Esophagus squamous epithelium (tissue), 5 donors: ENCODE data around the gene DNAH11. TPM values are rescaled to one million over a fixed set of nuclear protein-coding genes. Genes with fewer than 3 reads are reported as not detected.

Experiments
- DNase-seq: peaks from one replicate; lab custom pipeline; 2025; lab: John Stamatoyannopoulos, UW
- H3K27ac ChIP-seq, 4 donors: fragments of 200-600 bp; sonication (generic); one replicate each; pipeline ENCODE4 v1.5.1; 2016 to 2019; ENCODE audit warnings: mild to moderate bottlenecking in 1 of 4
- H3K27me3 ChIP-seq, 4 donors: fragments of 200-600 bp; sonication (generic); 1 replicate in 3 of 4; 2 replicates in 1 of 4; pipeline versions ENCODE4 v1.5.1 to v1.6.0; 2017 to 2021; ENCODE audit warnings: antibody characterized with exemption in 1 of 4
- H3K36me3 ChIP-seq, 3 donors: fragments of 200-600 bp; sonication (generic); one replicate each; pipeline ENCODE4 v1.5.1; 2016 to 2019
- H3K4me1 ChIP-seq, 3 donors: fragments of 200-600 bp; sonication (generic); one replicate each; pipeline ENCODE4 v1.5.1; 2017 to 2019
- H3K4me3 ChIP-seq, 4 donors: fragments of 200-600 bp; sonication (generic); 1 replicate in 3 of 4; 2 replicates in 1 of 4; pipeline ENCODE4 v1.5.1; 2016 to 2019; ENCODE audit warnings: mild to moderate bottlenecking in 2 of 4, moderate library complexity in 1 of 4
- H3K9me3 ChIP-seq, 3 donors: fragments of 200-600 bp; sonication (generic); one replicate each; pipeline ENCODE4 v1.5.1; 2016 to 2019
- POLR2A ChIP-seq, 4 donors: fragments of 450-650 bp; IDR thresholded peaks; one replicate each; pipeline ENCODE4 v1.6.1; 2017; ENCODE audit warnings: antibody characterized with exemption in 4 of 4, mild to moderate bottlenecking in 4 of 4, moderate library complexity in 3 of 4
- WGBS, 2 donors: methylation state at CpG; one replicate each; pipeline ENCODE4 v1.1.5; 2018; 5-methylcytosine and 5-hydroxymethylcytosine counted together
- intact Hi-C: fragments of 100-400 bp; cut with DNase I; formaldehyde crosslinking; loops from one replicate; pipeline ENCODE4 v1.15.0; 2022
- total RNA-seq, 4 donors: library from RNA; depleted of rRNA; stranded (reverse); fragments of >200 nt; gene quantifications; one replicate each; pipeline ENCODE4 v1.1.0, GENCODE V29; 2016
- TF ChIP-seq, protein P1 (sequence below), 6 experiments: fragments of 450-650 bp in 4 of 6; fragments of 200-600 bp in 2 of 6; sonication (generic) in 2 of 6; IDR thresholded peaks; one replicate each; pipeline ENCODE4 v1.5.1; 2016 to 2019; ENCODE audit warnings: antibody characterized with exemption in 6 of 6, mild to moderate bottlenecking in 4 of 6, moderate library complexity in 4 of 6
- donor health status: DM: yes; HTN: yes; CAD: no.

Gene DNAH11
- total RNA-seq, 4 donors from 2014 or later = 0.35 to 7.4 (median 0.74) TPM

DNA sequence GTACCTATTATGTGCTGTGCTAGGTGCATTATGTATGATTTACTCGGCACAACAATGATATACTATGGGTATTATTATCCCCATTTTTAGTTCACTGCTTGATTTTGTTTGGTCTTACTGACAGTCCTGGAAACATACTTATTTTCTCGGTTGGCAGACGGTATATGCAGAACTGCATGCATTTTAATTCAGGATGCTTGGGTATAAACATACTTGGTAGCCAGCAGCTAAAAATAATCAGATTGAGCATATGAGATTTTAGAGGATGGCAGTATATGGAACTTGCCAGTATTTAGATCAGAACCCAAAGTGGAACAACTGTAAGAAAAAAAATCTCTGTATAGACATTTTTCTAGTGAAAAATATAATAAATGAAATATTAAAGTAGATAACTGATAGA is 163.3 kb downstream of the DNAH11 start:
- Histone ChIP-seq H3K4me3 (no peak overlapping the region), H3K4me1 (no peaks in the 10 kb centered on the region), H3K27ac (no peak overlapping the region), H3K9me3 (no peaks in the 10 kb centered on the region), H3K36me3 (no peaks in the 10 kb centered on the region), H3K27me3 (no peaks in the 10 kb centered on the region)
- DNase-seq = no peak
- WGBS, 2 donors = 80 to 87% methylated on average over 3 of the region's 3 CpGs
- TF ChIP-seq, protein P1, sequence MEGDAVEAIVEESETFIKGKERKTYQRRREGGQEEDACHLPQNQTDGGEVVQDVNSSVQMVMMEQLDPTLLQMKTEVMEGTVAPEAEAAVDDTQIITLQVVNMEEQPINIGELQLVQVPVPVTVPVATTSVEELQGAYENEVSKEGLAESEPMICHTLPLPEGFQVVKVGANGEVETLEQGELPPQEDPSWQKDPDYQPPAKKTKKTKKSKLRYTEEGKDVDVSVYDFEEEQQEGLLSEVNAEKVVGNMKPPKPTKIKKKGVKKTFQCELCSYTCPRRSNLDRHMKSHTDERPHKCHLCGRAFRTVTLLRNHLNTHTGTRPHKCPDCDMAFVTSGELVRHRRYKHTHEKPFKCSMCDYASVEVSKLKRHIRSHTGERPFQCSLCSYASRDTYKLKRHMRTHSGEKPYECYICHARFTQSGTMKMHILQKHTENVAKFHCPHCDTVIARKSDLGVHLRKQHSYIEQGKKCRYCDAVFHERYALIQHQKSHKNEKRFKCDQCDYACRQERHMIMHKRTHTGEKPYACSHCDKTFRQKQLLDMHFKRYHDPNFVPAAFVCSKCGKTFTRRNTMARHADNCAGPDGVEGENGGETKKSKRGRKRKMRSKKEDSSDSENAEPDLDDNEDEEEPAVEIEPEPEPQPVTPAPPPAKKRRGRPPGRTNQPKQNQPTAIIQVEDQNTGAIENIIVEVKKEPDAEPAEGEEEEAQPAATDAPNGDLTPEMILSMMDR (IDR thresholded peaks at IDR 0.05) = no peak
- TF ChIP-seq POLR2A (IDR thresholded peaks at IDR 0.05) = no peak
- intact Hi-C loops = no loop called here

DNA sequence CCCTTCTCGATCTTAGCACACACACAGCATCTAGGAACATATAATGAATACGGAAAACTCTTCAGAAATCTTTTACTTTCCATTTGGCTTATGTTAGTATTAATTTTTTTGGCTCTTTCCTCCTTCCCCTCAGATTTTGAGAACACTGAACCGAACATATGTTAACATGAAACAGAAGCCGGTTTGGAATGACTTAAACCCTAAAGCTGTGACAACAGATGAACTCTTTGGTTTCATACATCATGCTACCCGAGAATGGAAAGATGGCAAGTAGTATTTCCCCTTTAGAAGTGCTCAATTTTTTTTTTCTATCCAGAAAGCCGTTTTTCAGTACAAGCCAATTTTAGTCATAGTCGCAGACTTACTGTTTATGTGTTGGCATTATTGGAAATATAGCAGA is 164.7 kb downstream of the DNAH11 start:
- DNase-seq = no peak
- TF ChIP-seq POLR2A (IDR thresholded peaks at IDR 0.05) = no peak
- TF ChIP-seq, protein P1 (IDR thresholded peaks at IDR 0.05) = no peak
- WGBS, 2 donors = 81 to 83% methylated on average over 7 of the region's 7 CpGs
- Histone ChIP-seq H3K27ac (no peak overlapping the region), H3K27me3 (no peaks in the 10 kb centered on the region), H3K4me1 (no peaks in the 10 kb centered on the region), H3K9me3 (no peaks in the 10 kb centered on the region), H3K36me3 (no peaks in the 10 kb centered on the region), H3K4me3 (no peak overlapping the region)
- intact Hi-C loops = no loop called here

DNA sequence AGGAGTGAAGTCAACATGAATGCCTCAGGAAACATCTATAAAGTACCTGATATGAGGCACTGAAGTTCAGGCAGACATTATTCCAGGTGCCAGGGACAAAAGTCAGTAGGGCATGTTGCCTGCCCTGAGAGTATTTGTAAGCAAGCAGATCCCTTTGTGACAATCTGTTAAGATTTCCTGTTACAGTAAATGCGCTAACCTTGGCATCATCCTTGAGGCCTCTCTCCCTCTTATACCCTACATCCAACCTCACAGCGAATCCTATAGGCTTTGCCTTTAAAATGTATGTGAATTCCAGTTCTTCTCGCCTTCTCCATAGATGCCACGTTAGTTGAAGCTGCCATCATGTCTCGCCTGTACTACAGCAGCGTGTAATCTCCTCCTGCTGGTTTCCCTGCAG is 165.3 kb downstream of the DNAH11 start:
- TF ChIP-seq, protein P1 (IDR thresholded peaks at IDR 0.05) = no peak
- no peak for TF ChIP-seq POLR2A (IDR thresholded peaks at IDR 0.05)
- H3K27me3 ChIP-seq = no peaks in the 10 kb centered on the region
- no peaks in the 10 kb centered on the region for H3K36me3 ChIP-seq
- no peaks in the 10 kb centered on the region for H3K4me1 ChIP-seq
- intact Hi-C loops = no loop called here
- DNase-seq = no peak
- no peak overlapping the region for H3K4me3 ChIP-seq
- WGBS, 2 donors = 77 to 80% methylated on average over 6 of the region's 6 CpGs
- H3K27ac ChIP-seq = no peak overlapping the region
- H3K9me3 ChIP-seq = no peaks in the 10 kb centered on the region

DNA sequence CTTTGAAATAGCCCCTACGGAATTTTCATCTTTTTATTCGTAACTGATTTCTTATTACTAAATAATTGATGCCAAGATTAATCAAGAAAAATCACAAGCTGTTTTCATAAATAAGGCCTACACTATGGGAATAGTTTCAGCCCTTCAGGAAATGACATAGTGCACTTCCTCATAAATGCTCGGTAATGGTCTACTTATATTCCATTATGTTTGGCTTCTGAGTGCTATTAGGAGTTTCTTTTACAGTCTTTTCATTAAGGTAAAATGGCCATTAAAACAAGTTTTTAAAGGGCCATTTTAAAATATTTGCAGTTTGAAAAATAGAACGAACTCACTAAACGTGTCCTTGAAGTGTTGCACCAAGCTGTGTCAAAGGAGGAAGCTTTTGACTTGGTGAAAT is 174.5 kb downstream of the DNAH11 start:
- H3K4me3 ChIP-seq = no peak overlapping the region
- no peaks in the 10 kb centered on the region for H3K27me3 ChIP-seq
- no peak for DNase-seq
- no peak overlapping the region for H3K27ac ChIP-seq
- H3K4me1 ChIP-seq = no peaks in the 10 kb centered on the region
- no peak for TF ChIP-seq POLR2A (IDR thresholded peaks at IDR 0.05)
- TF ChIP-seq, protein P1 (IDR thresholded peaks at IDR 0.05) = no peak
- H3K9me3 ChIP-seq = no peaks in the 10 kb centered on the region
- H3K36me3 ChIP-seq = no peaks in the 10 kb centered on the region
- WGBS, 2 donors = 83 to 86% methylated on average over 5 of the region's 5 CpGs
- intact Hi-C loops = no loop called here

DNA sequence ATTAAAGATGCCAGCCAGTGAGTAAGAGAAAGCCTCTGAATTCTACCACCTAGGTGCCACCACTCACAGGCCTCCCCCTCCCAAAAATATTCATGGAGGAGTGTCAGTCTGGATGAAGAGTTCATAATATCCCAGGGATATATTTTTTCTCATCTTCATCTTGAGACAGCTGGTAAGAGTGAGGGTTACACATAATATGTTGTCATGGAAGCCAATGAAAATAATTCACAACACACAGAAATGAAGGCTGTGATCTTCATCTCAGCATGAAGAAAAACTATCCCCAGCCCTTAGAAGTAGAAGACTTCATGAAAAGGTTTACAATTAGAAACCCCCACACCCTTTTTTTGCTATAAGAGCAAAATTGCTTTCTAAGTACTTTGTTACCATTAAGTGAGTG is 175.6 kb downstream of the DNAH11 start:
- no peak for DNase-seq
- no peaks in the 10 kb centered on the region for H3K27me3 ChIP-seq
- no peaks in the 10 kb centered on the region for H3K9me3 ChIP-seq
- no peaks in the 10 kb centered on the region for H3K4me1 ChIP-seq
- intact Hi-C loops = no loop called here
- H3K27ac ChIP-seq = no peak overlapping the region
- no peak for TF ChIP-seq POLR2A (IDR thresholded peaks at IDR 0.05)
- TF ChIP-seq, protein P1 (IDR thresholded peaks at IDR 0.05) = no peak
- no peak overlapping the region for H3K4me3 ChIP-seq
- no peaks in the 10 kb centered on the region for H3K36me3 ChIP-seq
